ENCODE measurements around the gene RBM38.

- TF ChIP-seq, protein P1, sequence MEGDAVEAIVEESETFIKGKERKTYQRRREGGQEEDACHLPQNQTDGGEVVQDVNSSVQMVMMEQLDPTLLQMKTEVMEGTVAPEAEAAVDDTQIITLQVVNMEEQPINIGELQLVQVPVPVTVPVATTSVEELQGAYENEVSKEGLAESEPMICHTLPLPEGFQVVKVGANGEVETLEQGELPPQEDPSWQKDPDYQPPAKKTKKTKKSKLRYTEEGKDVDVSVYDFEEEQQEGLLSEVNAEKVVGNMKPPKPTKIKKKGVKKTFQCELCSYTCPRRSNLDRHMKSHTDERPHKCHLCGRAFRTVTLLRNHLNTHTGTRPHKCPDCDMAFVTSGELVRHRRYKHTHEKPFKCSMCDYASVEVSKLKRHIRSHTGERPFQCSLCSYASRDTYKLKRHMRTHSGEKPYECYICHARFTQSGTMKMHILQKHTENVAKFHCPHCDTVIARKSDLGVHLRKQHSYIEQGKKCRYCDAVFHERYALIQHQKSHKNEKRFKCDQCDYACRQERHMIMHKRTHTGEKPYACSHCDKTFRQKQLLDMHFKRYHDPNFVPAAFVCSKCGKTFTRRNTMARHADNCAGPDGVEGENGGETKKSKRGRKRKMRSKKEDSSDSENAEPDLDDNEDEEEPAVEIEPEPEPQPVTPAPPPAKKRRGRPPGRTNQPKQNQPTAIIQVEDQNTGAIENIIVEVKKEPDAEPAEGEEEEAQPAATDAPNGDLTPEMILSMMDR (IDR thresholded peaks at IDR 0.05): no peak
- TF ChIP-seq POLR2A (IDR thresholded peaks at IDR 0.05): no peak
These were observed 15.5 kb upstream of the RBM38 start for GRCh38 chr20:57375652-57376230.

Measured in lower leg skin (tissue), 3 donors.